NK-92 treated with Interleukin-12 subunit alpha and Interleukin-12 subunit beta, amount 100 ng/mL, for 24 hours (cell line): Measurements from ENCODE around the gene MRM2.

ENCODE experiments used
- DNase-seq: peaks from one replicate; lab custom pipeline; 2025; lab: John Stamatoyannopoulos, UW

Gene MRM2

GRCh38 chr7:2203766-2204300 is 38.2 kb downstream of the MRM2 start:
- no peak for DNase-seq

- DNase-seq = no peak
Observed at GRCh38 chr7:2202901-2203765, 38.9 kb downstream of the MRM2 start.

GRCh38 chr7:2202361-2202761 is 39.6 kb downstream of the MRM2 start:
- DNase-seq = no peak

GRCh38 chr7:2201686-2202360 is 40.2 kb downstream of the MRM2 start:
- DNase-seq = no peak

- DNase-seq = no peak
Observed at GRCh38 chr7:2201128-2201527, 40.9 kb downstream of the MRM2 start.

- DNase-seq = no peak
Observed at GRCh38 chr7:2200584-2200980, 41.4 kb downstream of the MRM2 start.

- no peak for DNase-seq
Observed at GRCh38 chr7:2199956-2200583, 41.9 kb downstream of the MRM2 start.

- no peak for DNase-seq
Observed at GRCh38 chr7:2199528-2199927, 42.5 kb downstream of the MRM2 start.

- DNase-seq = no peak
Observed at GRCh38 chr7:2198760-2199159, 43.2 kb downstream of the MRM2 start.

- no peak for DNase-seq
Observed at GRCh38 chr7:2198206-2198605, 43.8 kb downstream of the MRM2 start.

GRCh38 chr7:2197436-2198155 is 44.4 kb downstream of the MRM2 start:
- no peak for DNase-seq

GRCh38 chr7:2196381-2197378 is 45.3 kb downstream of the MRM2 start:
- no peak for DNase-seq

GRCh38 chr7:2195400-2196246 is 46.4 kb downstream of the MRM2 start:
- no peak for DNase-seq

GRCh38 chr7:2193575-2194305 is 48.3 kb downstream of the MRM2 start:
- DNase-seq = no peak

- no peak for DNase-seq
Observed at GRCh38 chr7:2192831-2193534, 49.0 kb downstream of the MRM2 start.

- no peak for DNase-seq
Observed at GRCh38 chr7:2191016-2191415, 51.0 kb downstream of the MRM2 start.

GRCh38 chr7:2190531-2190930 is 51.5 kb downstream of the MRM2 start:
- DNase-seq = no peak

GRCh38 chr7:2186166-2186565 is 55.8 kb downstream of the MRM2 start:
- DNase-seq = no peak

- DNase-seq = no peak
Observed at GRCh38 chr7:2185715-2186114, 56.3 kb downstream of the MRM2 start.
